HG02588 (cell line): ENCODE results near the gene SV2B.
"Not testable (repeated sequence)": the region's sequence is repeated elsewhere in the genome, so short reads cannot be mapped to it uniquely, and the experiment has no call there.

Source experiments
- ATAC-seq: cut with Tn5 transposase; IDR thresholded peaks from one replicate; pipeline ENCODE4 v1.9.1; 2021; ENCODE audit warnings: mild to moderate bottlenecking, moderate library complexity; ENCODE audit not compliant: unreplicated experiment

The SV2B gene

GRCh38 chr15:91304210-91304609 lies 204.2 kb downstream of the SV2B start:
- ATAC-seq: no peak

GRCh38 chr15:91304786-91305185 lies 204.7 kb downstream of the SV2B start:
- no peak for ATAC-seq

GRCh38 chr15:91306144-91306543 lies 206.1 kb downstream of the SV2B start:
- no peak for ATAC-seq

GRCh38 chr15:91307601-91308000 lies 207.5 kb downstream of the SV2B start:
- ATAC-seq: no peak

- ATAC-seq: no peak
Measured at GRCh38 chr15:91308199-91308598, 208.1 kb downstream of the SV2B start.

- no peak for ATAC-seq
Measured at GRCh38 chr15:91308855-91309254, 208.8 kb downstream of the SV2B start.

GRCh38 chr15:91311986-91312385 lies 211.9 kb downstream of the SV2B start:
- ATAC-seq: no peak

GRCh38 chr15:91316126-91316525 lies 216.1 kb downstream of the SV2B start:
- ATAC-seq: no peak

- ATAC-seq: no peak
Measured at GRCh38 chr15:91318516-91318915, 218.5 kb downstream of the SV2B start.

- ATAC-seq: no peak
Measured at GRCh38 chr15:91318931-91319330, 218.9 kb downstream of the SV2B start.

- ATAC-seq: no peak
Measured at GRCh38 chr15:91319371-91320059, 219.5 kb downstream of the SV2B start.

GRCh38 chr15:91320101-91320500 lies 220.0 kb downstream of the SV2B start:
- no peak for ATAC-seq

- no peak for ATAC-seq
Measured at GRCh38 chr15:91329914-91330313, 229.9 kb downstream of the SV2B start.

GRCh38 chr15:91331581-91331980 lies 231.5 kb downstream of the SV2B start:
- no peak for ATAC-seq

GRCh38 chr15:91335702-91336101 lies 235.6 kb downstream of the SV2B start:
- ATAC-seq: no peak

- ATAC-seq: no peak
Measured at GRCh38 chr15:91336687-91337086, 236.6 kb downstream of the SV2B start.

- no peak for ATAC-seq
Measured at GRCh38 chr15:91338766-91339165, 238.7 kb downstream of the SV2B start.

GRCh38 chr15:91342097-91342496 lies 242.0 kb downstream of the SV2B start:
- no peak for ATAC-seq

GRCh38 chr15:91344912-91345311 lies 244.9 kb downstream of the SV2B start:
- not testable (repeated sequence) for ATAC-seq

GRCh38 chr15:91345736-91346135 lies 245.7 kb downstream of the SV2B start:
- ATAC-seq: no peak

- no peak for ATAC-seq
Measured at GRCh38 chr15:91346259-91346658, 246.2 kb downstream of the SV2B start.

GRCh38 chr15:91348752-91349500 lies 248.9 kb downstream of the SV2B start:
- ATAC-seq: no peak
